Measurements from ENCODE around the gene DBP. TPM values are rescaled to one million over a fixed set of nuclear protein-coding genes. Genes with fewer than 3 reads are reported as not detected.
"Not testable (repeated sequence)": the region's sequence is repeated elsewhere in the genome, so short reads cannot be mapped to it uniquely, and the experiment has no call there.

DBP gene
- total RNA-seq, 2 experiments from 2014 or later: 10.8 to 13.1 TPM

- TF ChIP-seq CTCF (IDR thresholded peaks at IDR 0.05): no peak
- H3K27me3 Mint-ChIP-seq: no peaks in the 10 kb centered on the region
- ChIA-PET CTCF (interaction anchor here (1.0 kb wide), 1 partner anchor 107 kb away, joined by 3 read pairs; no protein-coding TSS in a partner anchor), POLR2A (no interaction called here)
- DNase-seq: peak; percentile 35
- intact Hi-C loops (cut with micrococcal nuclease): no loop called here
- no peaks in the 10 kb centered on the region for H3K4me1 Mint-ChIP-seq (ENCODE audit: low read depth)
- no peak overlapping the region for H3K27ac Mint-ChIP-seq
- no peaks in the 10 kb centered on the region for H3K36me3 Mint-ChIP-seq (ENCODE audit: low read depth)
- H3K4me3 Mint-ChIP-seq: no peak overlapping the region
- no peaks in the 10 kb centered on the region for H3K9me3 Mint-ChIP-seq
- ATAC-seq: peak; percentile 45
Observed at GRCh38 chr19:48681127-48681470, 43.9 kb upstream of the DBP start.

GRCh38 chr19:48680436-48681126, 43.4 kb upstream of the DBP start:
- no peaks in the 10 kb centered on the region for H3K4me1 Mint-ChIP-seq (ENCODE audit: low read depth)
- no peak for TF ChIP-seq CTCF (IDR thresholded peaks at IDR 0.05)
- DNase-seq (no peak), ATAC-seq (no peak)
- ChIA-PET POLR2A (interaction anchor here (0.6 kb wide), 1 partner anchor 18 kb away, joined by 3 read pairs; no protein-coding TSS in a partner anchor), CTCF (interaction anchor here (1.0 kb wide), 1 partner anchor 108 kb away, joined by 3 read pairs; no protein-coding TSS in a partner anchor)
- H3K4me3 Mint-ChIP-seq: no peak overlapping the region
- H3K36me3 Mint-ChIP-seq (ENCODE audit: low read depth): no peaks in the 10 kb centered on the region
- no peaks in the 10 kb centered on the region for H3K9me3 Mint-ChIP-seq
- no peaks in the 10 kb centered on the region for H3K27me3 Mint-ChIP-seq
- intact Hi-C loops (cut with micrococcal nuclease): no loop called here
- H3K27ac Mint-ChIP-seq: no peak overlapping the region

- ATAC-seq; H3K9me3 Mint-ChIP-seq; H3K27ac Mint-ChIP-seq; H3K4me3 Mint-ChIP-seq; H3K36me3 Mint-ChIP-seq (ENCODE audit: low read depth); H3K4me1 Mint-ChIP-seq (ENCODE audit: low read depth); H3K27me3 Mint-ChIP-seq; DNase-seq; intact Hi-C loops (cut with micrococcal nuclease): not testable (repeated sequence)
- POLR2A ChIA-PET: interaction anchor here (0.6 kb wide), 1 partner anchor 18 kb away, joined by 3 read pairs; no protein-coding TSS in a partner anchor
- CTCF ChIA-PET: interaction anchor here (1.0 kb wide), 1 partner anchor 108 kb away, joined by 3 read pairs; no protein-coding TSS in a partner anchor
Observed at GRCh38 chr19:48680006-48680405, 42.8 kb upstream of the DBP start.

GRCh38 chr19:48678201-48678600, 41.0 kb upstream of the DBP start:
- Mint-ChIP-seq H3K4me3 (no peak overlapping the region), H3K27ac (no peak overlapping the region), H3K9me3 (no peaks in the 10 kb centered on the region), H3K4me1 (ENCODE audit: low read depth) (peaks cover 3% of the 10 kb centered on the region), H3K27me3 (no peaks in the 10 kb centered on the region), H3K36me3 (ENCODE audit: low read depth) (no peaks in the 10 kb centered on the region)
- POLR2A ChIA-PET: no interaction called here
- intact Hi-C loops (cut with micrococcal nuclease): no loop called here
- CTCF ChIA-PET: no interaction called here
- DNase-seq (no peak), ATAC-seq (no peak)
- TF ChIP-seq CTCF (IDR thresholded peaks at IDR 0.05): no peak

GRCh38 chr19:48676887-48677286, 39.7 kb upstream of the DBP start:
- ATAC-seq: no peak
- H3K27ac Mint-ChIP-seq: no peak overlapping the region
- H3K4me1 Mint-ChIP-seq (ENCODE audit: low read depth): peaks cover 3% of the 10 kb centered on the region
- intact Hi-C loops (cut with micrococcal nuclease): no loop called here
- H3K27me3 Mint-ChIP-seq: no peaks in the 10 kb centered on the region
- no peaks in the 10 kb centered on the region for H3K9me3 Mint-ChIP-seq
- TF ChIP-seq CTCF (IDR thresholded peaks at IDR 0.05): no peak
- no peak overlapping the region for H3K4me3 Mint-ChIP-seq
- CTCF ChIA-PET: interaction anchor here (1.0 to 3.1 kb wide), 3 partner anchors 24 to 112 kb away, joined by 3 to 15 read pairs (median 3); no protein-coding TSS in a partner anchor
- H3K36me3 Mint-ChIP-seq (ENCODE audit: low read depth): no peaks in the 10 kb centered on the region
- DNase-seq: no peak
- POLR2A ChIA-PET: interaction anchor here (1.0 kb wide), 1 partner anchor 11 kb away, joined by 3 read pairs; no protein-coding TSS in a partner anchor

Data from activated CD8-positive, alpha-beta T cell treated with anti-CD3 and anti-CD28 coated beads for 36 hours (primary cell).